Measurements from ENCODE around the gene MRPL12. TPM values are rescaled to one million over a fixed set of nuclear protein-coding genes. Genes with fewer than 3 reads are reported as not detected.

The MRPL12 gene
- total RNA-seq, 2 experiments from 2014 or later = 112 to 118 TPM

DNA sequence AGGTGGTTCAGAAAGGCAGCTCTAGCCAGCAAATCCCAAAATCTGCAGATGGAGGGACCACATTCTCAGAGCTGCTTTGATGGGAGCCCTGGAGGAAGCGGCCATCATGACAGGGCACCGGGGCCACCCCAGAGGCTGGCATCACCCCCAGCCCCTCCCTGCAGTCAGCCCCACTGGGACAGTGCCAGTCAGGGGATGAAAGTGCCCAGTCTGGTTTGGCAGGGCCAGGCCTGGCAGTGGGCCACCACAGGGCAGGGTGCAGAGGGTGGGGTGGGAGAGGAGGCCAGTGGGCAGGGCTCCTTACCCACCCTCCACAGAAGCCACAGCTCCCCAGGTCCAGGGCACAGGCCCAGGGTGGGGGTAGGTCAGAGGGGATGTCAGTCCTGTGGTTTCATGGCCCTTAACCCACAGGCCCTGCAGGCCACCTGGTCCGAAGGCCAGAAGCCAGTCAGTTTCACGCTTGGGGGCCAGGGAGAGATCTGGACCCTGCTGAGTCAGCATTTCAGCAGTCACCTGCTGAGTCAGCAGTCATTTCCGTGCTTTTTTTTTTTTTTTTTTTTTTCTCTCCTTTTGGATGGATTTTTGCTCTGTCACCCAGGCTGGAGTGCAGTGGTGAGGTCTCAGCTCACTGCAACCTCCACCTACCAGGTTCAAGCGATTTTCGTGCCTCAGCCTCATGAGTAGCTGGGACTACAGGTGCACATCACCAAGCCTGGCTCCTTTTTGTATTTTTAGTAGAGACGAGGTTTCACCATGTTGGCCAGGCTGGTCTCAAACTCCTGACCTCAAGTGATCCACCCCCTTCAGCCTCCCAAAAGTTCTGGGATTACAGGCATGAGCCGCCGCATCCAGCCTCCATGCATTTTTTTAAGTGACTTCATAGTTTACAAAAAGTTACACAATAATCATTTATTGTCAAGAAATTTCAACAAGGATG lies 19.3 kb downstream of the MRPL12 start:
- CTCF ChIA-PET = interaction anchor here (1.3 kb wide), 1 partner anchor 147 kb away, joined by 4 read pairs; no protein-coding TSS in a partner anchor
- H3K36me3 Mint-ChIP-seq = peaks cover 1% of the 10 kb centered on the region
- DNase-seq = no peak
- intact Hi-C loops (cut with micrococcal nuclease) = no loop called here
- POLR2A ChIA-PET = no interaction called here
- peaks cover 18% of the 10 kb centered on the region for H3K27me3 Mint-ChIP-seq
- H3K4me1 Mint-ChIP-seq (ENCODE audit: low read depth) = no peaks in the 10 kb centered on the region
- no peak overlapping the region for H3K4me3 Mint-ChIP-seq
- no peak overlapping the region for H3K27ac Mint-ChIP-seq
- H3K9me3 Mint-ChIP-seq = no peaks in the 10 kb centered on the region

DNA sequence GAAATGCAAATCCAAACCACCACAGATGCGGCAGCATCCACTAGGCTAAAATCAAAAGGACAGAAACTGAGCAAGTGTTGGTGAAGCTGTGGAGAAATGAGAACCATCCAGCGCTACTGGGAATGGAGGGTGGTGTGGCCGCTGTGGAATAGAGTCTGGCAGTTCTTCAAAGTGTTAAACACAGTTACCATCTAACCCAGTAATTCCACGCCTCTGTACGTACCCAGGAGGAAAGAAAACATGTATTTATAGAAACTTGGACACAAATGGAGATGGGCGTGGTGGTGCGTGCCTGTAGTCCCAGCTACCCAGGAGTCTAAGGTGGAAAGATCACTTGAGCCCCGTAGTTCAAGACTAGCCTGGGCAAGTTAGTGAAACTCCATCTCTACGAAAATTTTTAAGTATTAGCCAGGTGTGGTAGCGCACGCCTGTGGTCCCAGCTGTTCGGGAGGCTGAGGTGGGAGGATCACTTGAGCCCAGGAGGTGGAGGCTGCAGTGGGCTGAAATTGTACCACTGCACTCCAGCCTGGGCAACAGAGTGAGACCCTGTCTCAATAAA lies 20.6 kb downstream of the MRPL12 start:
- intact Hi-C loops (cut with micrococcal nuclease) = no loop called here

DNA sequence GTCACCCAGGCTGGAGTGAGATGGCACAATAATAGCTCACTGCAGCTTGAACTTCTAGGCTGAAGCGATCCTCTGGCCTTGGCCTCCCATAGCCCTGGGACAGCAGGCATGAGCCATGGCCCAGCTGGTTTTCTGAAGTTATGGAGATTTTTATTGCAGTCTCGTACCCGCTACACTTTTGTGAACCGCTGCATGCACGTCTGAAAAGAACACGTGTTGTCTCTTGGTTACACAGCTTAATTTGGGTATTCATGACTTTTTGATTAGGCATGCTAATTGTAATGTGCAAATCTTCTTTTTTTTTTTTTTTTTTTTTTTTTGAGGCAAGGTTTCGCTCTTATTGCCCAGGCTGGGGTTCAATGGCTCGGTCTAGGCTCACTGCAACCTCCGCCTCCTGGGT lies 22.3 kb downstream of the MRPL12 start:
- intact Hi-C loops (cut with micrococcal nuclease) = no loop called here
- POLR2A ChIA-PET = interaction anchor here (0.7 kb wide), 1 partner anchor 89 kb away, joined by 4 read pairs; no protein-coding TSS in a partner anchor
- Mint-ChIP-seq H3K4me3 (no peak overlapping the region), H3K27ac (no peak overlapping the region), H3K4me1 (ENCODE audit: low read depth) (no peaks in the 10 kb centered on the region), H3K9me3 (no peaks in the 10 kb centered on the region), H3K36me3 (no peaks in the 10 kb centered on the region), H3K27me3 (peaks cover 19% of the 10 kb centered on the region)
- CTCF ChIA-PET = interaction anchor here (0.7 kb wide), 1 partner anchor 9 kb away, joined by 3 read pairs; no protein-coding TSS in a partner anchor
- no peak for DNase-seq

More for the DNA sequence above, 20.6 kb downstream of the MRPL12 start:
- H3K27ac Mint-ChIP-seq = no peak overlapping the region
- no peak overlapping the region for H3K4me3 Mint-ChIP-seq
- H3K36me3 Mint-ChIP-seq = no peaks in the 10 kb centered on the region
- ChIA-PET POLR2A (no interaction called here), CTCF (interaction anchor here (0.7 kb wide), 1 partner anchor 573 kb away, joined by 3 read pairs; no protein-coding TSS in a partner anchor)
- DNase-seq = no peak
- H3K27me3 Mint-ChIP-seq = peaks cover 19% of the 10 kb centered on the region
- H3K4me1 Mint-ChIP-seq (ENCODE audit: low read depth) = no peaks in the 10 kb centered on the region
- H3K9me3 Mint-ChIP-seq = no peaks in the 10 kb centered on the region

DNA sequence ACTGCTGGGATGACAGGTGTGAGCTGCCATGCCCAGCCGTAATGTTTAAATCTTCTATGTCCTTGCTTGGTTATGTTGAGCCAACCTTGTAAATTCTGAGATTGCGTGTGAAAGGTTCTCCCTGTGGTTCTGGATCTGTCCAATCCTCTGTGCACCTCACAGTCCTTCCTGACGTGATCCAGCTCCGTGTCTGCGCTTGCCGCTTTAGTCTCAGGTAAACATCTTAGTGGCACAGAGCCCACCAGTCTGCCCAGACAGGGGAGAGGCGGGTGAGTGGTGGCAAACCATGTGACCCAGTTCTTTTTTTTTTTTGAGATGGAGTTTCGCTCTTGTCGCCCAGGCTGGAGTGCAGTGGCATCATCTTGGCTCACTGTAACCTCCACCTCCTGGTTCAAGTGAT lies 22.8 kb downstream of the MRPL12 start:
- CTCF ChIA-PET = no interaction called here
- no peaks in the 10 kb centered on the region for H3K4me1 Mint-ChIP-seq (ENCODE audit: low read depth)
- H3K4me3 Mint-ChIP-seq = no peak overlapping the region
- no peak for DNase-seq
- H3K27me3 Mint-ChIP-seq = peaks cover 21% of the 10 kb centered on the region
- POLR2A ChIA-PET = interaction anchor here (0.7 kb wide), 1 partner anchor 90 kb away, joined by 4 read pairs; no protein-coding TSS in a partner anchor
- H3K9me3 Mint-ChIP-seq = no peaks in the 10 kb centered on the region
- no peak overlapping the region for H3K27ac Mint-ChIP-seq
- H3K36me3 Mint-ChIP-seq = no peaks in the 10 kb centered on the region
- intact Hi-C loops (cut with micrococcal nuclease) = no loop called here

DNA sequence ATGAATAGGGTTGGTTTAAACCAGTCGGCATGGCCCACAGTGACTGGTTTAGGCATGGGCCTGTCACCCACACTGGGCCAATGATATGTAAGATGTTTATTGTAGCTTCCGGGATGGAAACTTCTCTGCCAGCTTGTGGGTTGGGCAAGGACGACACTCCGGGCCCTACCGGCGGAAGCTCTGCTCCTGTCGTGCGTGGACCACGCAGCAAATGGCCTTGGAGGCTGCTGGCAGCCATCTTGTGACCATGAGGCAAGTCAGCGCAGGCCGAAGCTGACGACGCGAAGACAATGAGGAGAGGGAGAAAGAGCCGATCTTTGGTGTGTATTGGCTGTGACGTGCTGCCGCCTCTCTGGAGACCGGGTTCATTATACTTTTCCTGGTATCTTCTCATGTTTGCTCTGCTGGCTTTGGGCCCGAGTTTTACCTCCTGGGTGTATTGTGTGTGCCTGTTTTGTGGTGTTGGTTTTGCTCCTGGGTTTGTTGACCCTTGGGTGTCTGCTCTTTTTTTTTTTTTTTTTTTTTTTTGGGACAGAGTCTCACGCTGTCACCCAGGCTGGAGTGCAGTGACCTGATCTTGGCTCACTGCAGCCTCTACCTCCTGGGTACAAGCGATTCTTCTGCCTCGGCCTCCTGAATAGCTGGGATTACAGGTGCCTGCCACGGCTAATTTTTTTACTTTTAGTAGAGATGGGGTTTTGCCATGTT lies 24.3 kb downstream of the MRPL12 start:
- no peaks in the 10 kb centered on the region for H3K9me3 Mint-ChIP-seq
- intact Hi-C loops (cut with micrococcal nuclease) = no loop called here
- H3K4me1 Mint-ChIP-seq (ENCODE audit: low read depth) = no peaks in the 10 kb centered on the region
- CTCF ChIA-PET = no interaction called here
- no peak for DNase-seq
- POLR2A ChIA-PET = no interaction called here
- peaks cover 25% of the 10 kb centered on the region for H3K27me3 Mint-ChIP-seq
- H3K4me3 Mint-ChIP-seq = no peak overlapping the region
- H3K36me3 Mint-ChIP-seq = no peaks in the 10 kb centered on the region
- H3K27ac Mint-ChIP-seq = no peak overlapping the region

DNA sequence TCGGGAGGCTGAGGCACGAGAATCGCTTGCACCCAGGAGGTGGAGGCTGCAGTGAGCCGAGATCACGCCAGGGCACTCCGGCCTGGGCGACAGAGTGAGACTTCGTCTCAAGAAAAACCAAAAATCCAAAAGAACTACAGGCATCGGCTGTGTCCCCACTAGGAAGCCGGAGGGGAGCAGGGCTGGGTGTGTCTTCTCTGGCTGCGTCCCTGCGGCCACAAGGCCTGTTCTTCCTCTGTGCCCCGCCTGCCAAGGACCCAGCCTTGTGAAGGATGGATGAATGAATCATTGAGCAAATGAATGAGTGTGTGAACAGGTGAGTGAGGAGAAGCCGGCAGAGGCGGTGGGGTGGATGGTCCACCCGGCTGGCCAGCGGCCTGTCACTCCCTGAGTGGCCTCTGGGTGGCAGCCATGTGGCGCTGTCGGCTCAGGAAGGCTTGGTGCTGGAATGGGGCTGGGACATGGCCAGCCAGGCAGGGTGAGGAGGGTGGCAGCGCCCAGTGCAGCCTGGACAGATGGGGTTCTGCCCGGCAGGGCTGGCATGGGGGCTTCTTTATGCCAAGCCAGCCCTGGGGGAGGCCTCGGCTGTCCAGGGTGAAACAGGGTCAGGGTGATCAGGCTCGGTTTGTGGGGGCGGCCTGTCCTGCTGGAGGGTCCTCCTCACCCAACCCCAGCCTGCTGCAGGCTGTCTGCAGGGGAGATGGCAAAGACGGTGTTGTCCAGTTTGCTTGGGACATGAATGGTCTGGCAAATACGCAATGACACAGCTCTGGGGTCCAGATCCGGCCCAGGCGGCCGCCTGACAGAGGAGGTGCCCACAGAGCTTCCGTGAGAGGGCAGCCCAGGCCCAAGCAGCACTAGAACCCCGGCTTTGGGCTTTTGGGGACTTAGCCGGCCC lies 30.6 kb downstream of the MRPL12 start:
- no peaks in the 10 kb centered on the region for H3K36me3 Mint-ChIP-seq
- no peaks in the 10 kb centered on the region for H3K9me3 Mint-ChIP-seq
- H3K4me1 Mint-ChIP-seq (ENCODE audit: low read depth) = peaks cover 10% of the 10 kb centered on the region
- H3K4me3 Mint-ChIP-seq = no peak overlapping the region
- DNase-seq = peak; percentile 85
- ChIA-PET CTCF (interaction anchor here (0.6 to 1.8 kb wide), 6 partner anchors 9 to 226 kb away, joined by 3 to 5 read pairs (median 3); no protein-coding TSS in a partner anchor), POLR2A (no interaction called here)
- H3K27me3 Mint-ChIP-seq = peaks cover 23% of the 10 kb centered on the region
- intact Hi-C loops (cut with micrococcal nuclease) = no loop called here
- no peak overlapping the region for H3K27ac Mint-ChIP-seq

DNA sequence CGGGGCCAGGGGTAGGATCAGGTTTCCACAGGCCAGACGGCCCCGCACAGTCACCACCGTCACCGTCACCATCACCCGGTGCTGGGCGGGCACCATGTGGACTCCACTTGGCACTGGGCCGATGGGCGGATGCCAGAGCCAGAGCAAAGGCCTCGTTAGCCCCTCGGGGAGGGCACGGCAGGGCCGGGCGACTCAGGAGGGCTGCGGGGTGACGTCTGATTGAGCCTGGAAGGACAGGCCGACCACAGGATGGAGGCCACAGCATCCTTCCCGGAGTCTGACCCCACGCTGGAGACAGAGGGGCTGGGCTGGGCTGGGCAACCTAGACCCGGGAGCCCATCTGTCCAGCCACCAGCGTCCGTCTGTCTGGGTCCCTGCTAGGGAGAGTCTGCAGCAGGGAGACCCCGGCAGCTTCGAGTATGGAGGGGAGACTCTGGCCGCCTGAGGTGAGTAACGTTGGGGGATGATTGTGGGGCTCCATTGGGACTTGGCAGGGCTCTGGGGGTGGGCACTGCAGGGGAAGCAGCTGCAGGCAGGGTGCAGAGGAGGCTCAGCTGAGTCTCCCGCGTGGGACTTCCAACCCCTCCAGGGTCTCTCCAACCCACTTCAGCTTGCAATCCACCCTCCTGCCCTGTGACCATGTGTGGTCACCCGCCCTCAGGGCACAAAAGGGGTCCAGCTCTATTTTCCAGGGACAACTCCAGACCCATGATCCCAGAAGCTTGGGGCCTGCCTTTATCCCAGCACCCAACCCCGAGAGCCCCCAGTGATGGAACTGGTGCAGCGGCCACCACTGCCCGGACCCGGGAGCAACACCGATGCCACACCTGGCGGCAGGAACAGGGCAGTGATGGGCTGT lies 31.5 kb downstream of the MRPL12 start:
- H3K9me3 Mint-ChIP-seq = no peaks in the 10 kb centered on the region

DNA sequence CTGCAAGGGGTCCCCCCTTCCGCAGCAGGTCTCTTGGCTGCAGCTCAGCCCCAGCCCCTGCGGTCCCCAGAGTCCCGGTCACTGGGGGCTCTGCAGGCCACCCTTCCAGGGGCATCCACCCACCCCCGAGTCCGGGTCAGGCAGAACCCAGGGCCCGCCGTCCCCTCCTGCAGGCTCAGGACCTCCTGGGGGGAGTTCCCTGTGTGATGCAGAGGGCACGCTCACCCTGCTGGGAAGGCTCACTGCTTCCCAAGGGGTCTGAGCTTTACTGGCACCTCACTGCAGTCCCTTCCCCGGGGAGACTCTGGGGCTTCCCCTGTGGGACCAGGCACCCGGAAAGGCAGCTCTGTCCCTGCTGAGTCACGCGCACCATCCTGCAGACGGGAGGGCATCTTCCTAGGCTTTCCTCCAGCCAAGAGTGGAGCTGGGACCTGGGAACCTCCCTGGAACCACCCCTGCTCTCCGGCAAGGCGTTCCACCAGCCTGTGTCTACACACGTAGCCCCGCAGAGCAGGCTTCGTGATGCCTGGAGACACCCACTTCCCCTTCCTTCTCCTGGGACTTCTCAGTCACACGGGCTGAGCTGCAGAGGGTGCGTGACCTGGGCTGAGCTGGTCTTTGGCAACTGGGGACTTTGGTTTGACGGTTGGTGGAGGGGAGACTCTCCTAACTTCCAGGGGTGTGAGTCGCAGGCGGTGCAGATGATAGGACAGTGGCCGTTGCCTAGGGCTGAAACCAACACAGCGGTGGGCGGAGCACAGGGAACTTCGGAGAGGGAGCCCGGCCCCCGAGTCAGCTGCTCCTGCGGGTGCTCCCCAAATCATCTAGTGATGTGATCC lies 32.3 kb downstream of the MRPL12 start:
- H3K27ac Mint-ChIP-seq = no peak overlapping the region
- no peak overlapping the region for H3K4me3 Mint-ChIP-seq
- H3K27me3 Mint-ChIP-seq = peaks cover 23% of the 10 kb centered on the region
- intact Hi-C loops (cut with micrococcal nuclease) = no loop called here
- H3K4me1 Mint-ChIP-seq (ENCODE audit: low read depth) = peaks cover 10% of the 10 kb centered on the region
- POLR2A ChIA-PET = no interaction called here
- peak; percentile 27 for DNase-seq
- H3K9me3 Mint-ChIP-seq = no peaks in the 10 kb centered on the region
- no peaks in the 10 kb centered on the region for H3K36me3 Mint-ChIP-seq
- CTCF ChIA-PET = interaction anchor here (0.6 to 1.6 kb wide), 6 partner anchors 22 to 287 kb away, joined by 3 to 5 read pairs (median 4); partner anchors contain the start of genes CENPX, LRRC45 and MCRIP1

More for the DNA sequence above, 31.5 kb downstream of the MRPL12 start:
- Mint-ChIP-seq H3K27me3 (peaks cover 23% of the 10 kb centered on the region), H3K4me3 (no peak overlapping the region), H3K27ac (no peak overlapping the region), H3K4me1 (ENCODE audit: low read depth) (peaks cover 10% of the 10 kb centered on the region), H3K36me3 (no peaks in the 10 kb centered on the region)
- no peak for DNase-seq
- CTCF ChIA-PET = interaction anchor here (0.6 to 1.8 kb wide), 7 partner anchors 9 to 288 kb away, joined by 3 to 5 read pairs (median 4); partner anchors contain the start of genes CENPX, LRRC45 and MCRIP1
- POLR2A ChIA-PET = no interaction called here
- intact Hi-C loops (cut with micrococcal nuclease) = no loop called here

DNA sequence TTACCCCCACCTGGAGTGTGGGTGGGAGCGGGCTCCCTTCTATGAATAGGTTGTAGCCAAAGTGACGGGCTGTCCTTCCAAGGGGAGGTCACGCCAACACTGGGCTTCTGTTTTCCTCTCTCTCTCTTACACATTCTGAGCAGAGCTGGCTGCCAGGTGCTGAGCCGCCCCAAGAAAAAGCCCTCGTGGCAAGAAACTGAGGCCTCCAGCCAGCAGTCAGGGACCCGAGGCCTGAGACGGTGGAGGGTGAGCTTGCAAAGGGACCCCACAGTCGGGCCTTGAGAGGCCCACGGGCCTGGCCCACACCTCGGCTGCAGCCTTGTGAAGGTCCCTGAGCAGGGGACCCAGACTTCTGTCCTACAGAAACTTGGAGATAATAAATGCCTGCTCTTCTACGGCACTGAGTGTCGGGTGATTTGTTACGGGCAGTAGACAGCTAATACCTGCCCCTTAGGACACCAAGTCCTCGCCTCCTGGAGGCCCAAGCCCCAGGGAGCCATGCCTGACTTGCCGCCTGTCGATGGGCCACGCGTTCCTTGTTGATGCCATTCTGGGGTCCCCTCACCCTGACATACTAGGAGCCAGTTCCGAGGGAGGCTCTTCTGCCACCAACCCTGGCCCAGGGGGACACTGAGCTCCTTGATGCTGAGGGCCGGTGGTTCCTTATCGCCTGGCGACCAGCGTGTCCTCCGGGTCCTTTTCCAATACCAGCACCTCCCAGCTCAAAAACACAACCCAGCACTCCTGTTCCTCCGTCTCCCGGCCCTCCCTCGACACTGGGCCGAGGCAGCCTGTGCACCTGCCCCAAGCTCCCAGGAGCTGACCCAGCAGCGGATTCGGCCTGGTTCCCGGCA lies 35.0 kb downstream of the MRPL12 start:
- DNase-seq = no peak
- intact Hi-C loops (cut with micrococcal nuclease) = no loop called here
- Mint-ChIP-seq H3K4me3 (no peak overlapping the region), H3K36me3 (no peaks in the 10 kb centered on the region), H3K4me1 (ENCODE audit: low read depth) (peaks cover 12% of the 10 kb centered on the region), H3K9me3 (no peaks in the 10 kb centered on the region), H3K27ac (no peak overlapping the region), H3K27me3 (peaks cover 12% of the 10 kb centered on the region)
- ChIA-PET POLR2A (no interaction called here), CTCF (no interaction called here)
